Ishikawa (cell line): Measurements from ENCODE around the gene FCHSD2.
A peak's percentile ranks its signal among the peaks of the same experiment; 100 is the strongest.

ENCODE experiments used
- CEBPB ChIP-seq: IDR thresholded peaks from 2 replicates; pipeline ENCODE4 v1.6.1; 2012
- CREB1 ChIP-seq: IDR thresholded peaks from 2 replicates; pipeline ENCODE4 v1.6.1; 2012; ENCODE audit warnings: low read depth
- EGR1 ChIP-seq: IDR thresholded peaks from 2 replicates; pipeline ENCODE4 v1.6.1; 2012
- EP300 ChIP-seq: IDR thresholded peaks from 2 replicates; pipeline ENCODE4 v1.6.1; 2012; ENCODE audit warnings: borderline replicate concordance
- FOXM1 ChIP-seq: IDR thresholded peaks from 2 replicates; pipeline ENCODE4 v1.6.1; 2012; ENCODE audit warnings: low read depth, borderline replicate concordance
- MAX ChIP-seq: IDR thresholded peaks from 2 replicates; pipeline ENCODE4 v1.6.1; 2012
- NFIC ChIP-seq: IDR thresholded peaks from 2 replicates; pipeline ENCODE4 v1.6.1; 2012
- RAD21 ChIP-seq: IDR thresholded peaks from 2 replicates; pipeline ENCODE4 v1.6.1; 2012; ENCODE audit warnings: low read depth
- REST ChIP-seq: IDR thresholded peaks from 2 replicates; pipeline ENCODE4 v1.6.1; 2012; ENCODE audit warnings: low read depth, mild to moderate bottlenecking
- TAF1 ChIP-seq: IDR thresholded peaks from 2 replicates; pipeline ENCODE4 v1.6.1; 2012; ENCODE audit warnings: low read depth, mild to moderate bottlenecking
- TCF12 ChIP-seq: IDR thresholded peaks from 2 replicates; pipeline ENCODE4 v1.6.1; 2012; ENCODE audit warnings: low read depth
- TEAD4 ChIP-seq: IDR thresholded peaks from 2 replicates; pipeline ENCODE4 v1.6.1; 2012
- USF1 ChIP-seq: IDR thresholded peaks from 2 replicates; pipeline ENCODE4 v1.6.1; 2012
- YY1 ChIP-seq: IDR thresholded peaks from 2 replicates; pipeline ENCODE4 v1.6.1; 2012; ENCODE audit warnings: low read depth
- ZBTB7A ChIP-seq: IDR thresholded peaks from 2 replicates; pipeline ENCODE4 v1.6.1; 2012; ENCODE audit warnings: low read depth

Gene FCHSD2

DNA sequence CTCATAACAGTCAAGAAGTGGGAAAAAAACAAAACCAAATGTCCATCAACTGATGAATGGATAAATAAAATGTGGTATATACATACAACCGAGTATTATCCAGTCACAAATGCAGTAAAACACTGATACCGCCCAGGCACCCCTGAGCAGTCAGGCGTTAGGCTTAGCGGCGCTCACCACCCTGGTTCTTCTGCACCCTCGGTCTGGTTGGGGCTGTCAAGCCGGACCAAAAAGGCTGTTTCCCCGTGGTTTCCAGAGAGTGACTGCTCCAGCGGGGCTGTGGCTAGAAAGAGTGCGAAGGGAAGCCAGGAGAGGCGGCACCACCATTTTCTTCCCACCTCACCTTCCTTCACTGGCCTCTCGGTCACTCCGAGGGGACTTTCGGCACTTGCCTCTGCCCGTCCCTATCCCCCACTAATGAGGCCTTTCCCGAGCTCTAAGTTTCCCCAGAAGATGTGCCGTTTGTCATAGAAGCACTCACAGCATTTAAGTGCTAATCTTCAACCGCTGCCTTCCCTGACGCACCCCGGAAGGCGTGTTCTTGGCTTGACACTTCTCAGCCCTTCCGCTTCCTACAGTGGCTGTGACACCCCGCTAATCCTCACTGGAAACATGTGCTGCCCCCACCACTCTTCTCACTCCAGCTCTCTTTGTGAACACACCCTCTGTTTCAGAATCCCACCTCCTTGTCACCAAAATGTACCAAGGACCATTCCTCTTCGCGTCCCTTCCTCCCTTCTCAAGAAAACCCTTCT is 42.4 kb downstream of the FCHSD2 start:
- TF ChIP-seq YY1: no peak
- TF ChIP-seq EGR1: no peak
- no peak for TF ChIP-seq TAF1
- TF ChIP-seq FOXM1: no peak

- TF ChIP-seq CREB1: no peak
- no peak for TF ChIP-seq ZBTB7A
- TF ChIP-seq EP300: no peak
- no peak for TF ChIP-seq USF1
- no peak for TF ChIP-seq TCF12
- TF ChIP-seq TAF1: no peak
- no peak for TF ChIP-seq REST
Observed at GRCh38 chr11:73095613-73096012, 46.5 kb downstream of the FCHSD2 start.

- no peak for TF ChIP-seq REST
- TF ChIP-seq EGR1: no peak
- no peak for TF ChIP-seq NFIC
- TF ChIP-seq TEAD4: no peak
- TF ChIP-seq YY1: no peak
- TF ChIP-seq MAX: no peak
- no peak for TF ChIP-seq CREB1
- TF ChIP-seq RAD21: no peak
- TF ChIP-seq TCF12: no peak
- TF ChIP-seq FOXM1: no peak
- TF ChIP-seq USF1: no peak
- TF ChIP-seq CEBPB: no peak
- no peak for TF ChIP-seq TAF1
- TF ChIP-seq ZBTB7A: no peak
Observed at GRCh38 chr11:73091521-73092305, 50.4 kb downstream of the FCHSD2 start.

- TF ChIP-seq CEBPB (peak; percentile 46; the same call in 1 of the 2 replicates), TAF1 (no peak)
Observed at GRCh38 chr11:73087730-73088129, 54.4 kb downstream of the FCHSD2 start.

- TF ChIP-seq CREB1 (no peak), ZBTB7A (no peak), YY1 (no peak), CEBPB (no peak), TEAD4 (no peak), TAF1 (no peak), TCF12 (no peak), REST (no peak), RAD21 (no peak), EP300 (no peak), MAX (no peak)
Observed at GRCh38 chr11:73085189-73085875, 56.8 kb downstream of the FCHSD2 start.
